Uterus (tissue), 4 donors: ENCODE results near the gene EHBP1L1. TPM values are rescaled to one million over a fixed set of nuclear protein-coding genes. Genes with fewer than 3 reads are reported as not detected.
A peak's percentile ranks its signal among the peaks of the same experiment; 100 is the strongest.

ENCODE experiments used
- DNase-seq, 2 donors: peaks; one replicate each; pipeline ENCODE4 v3.0.0-alpha.2; 2019 to 2020
- H3K27ac ChIP-seq, 2 donors: fragments of 200-600 bp; sonication (generic); 1 replicate in 1 of 2; 2 replicates in 1 of 2; pipeline ENCODE4 v1.5.1; 2016 to 2018
- H3K27me3 ChIP-seq, 2 donors: fragments of 200-600 bp; sonication (generic); one replicate each; pipeline ENCODE4 v1.5.1; 2018 to 2019; ENCODE audit warnings: control low read depth in 1 of 2
- H3K36me3 ChIP-seq, 2 donors: fragments of 200-600 bp; sonication (generic); one replicate each; pipeline ENCODE4 v1.5.1; 2019; ENCODE audit warnings: control low read depth in 1 of 2
- H3K4me1 ChIP-seq, 2 donors: fragments of 200-600 bp; sonication (generic); one replicate each; pipeline ENCODE4 v1.5.1; 2018 to 2019; ENCODE audit warnings: control low read depth in 1 of 2
- H3K4me3 ChIP-seq, 2 donors: fragments of 200-600 bp; sonication (generic); 1 replicate in 1 of 2; 2 replicates in 1 of 2; pipeline ENCODE4 v1.5.1; 2018 to 2019; ENCODE audit warnings: mild to moderate bottlenecking in 1 of 2
- H3K9me3 ChIP-seq, 2 donors: fragments of 200-600 bp; sonication (generic); one replicate each; pipeline ENCODE4 v1.5.1; 2019; ENCODE audit warnings: control low read depth in 1 of 2
- POLR2A ChIP-seq, 2 donors: fragments of 450-650 bp; IDR thresholded peaks; one replicate each; pipeline ENCODE4 v1.6.1; 2016; ENCODE audit warnings: antibody characterized with exemption in 2 of 2, mild to moderate bottlenecking in 1 of 2, moderate library complexity in 1 of 2
- intact Hi-C: fragments of 100-400 bp; cut with DNase I; formaldehyde crosslinking; loops from one replicate; pipeline ENCODE4 v1.15.1; 2023; ENCODE audit warnings: low total_unique reads
- total RNA-seq, 4 donors: library from RNA; depleted of rRNA in 3 of 4; stranded (reverse); fragments of >200 nt in 3 of 4; gene quantifications; one replicate each; pipeline versions ENCODE4 v1.1.0 to v1.2.4, GENCODE V29; 2014 to 2023
- TF ChIP-seq, protein P1 (sequence below), 4 experiments: fragments of 200-600 bp in 2 of 4; fragments of 450-650 bp in 2 of 4; sonication (generic) in 2 of 4; IDR thresholded peaks; one replicate each; pipeline ENCODE4 v1.5.1; 2016 to 2019; ENCODE audit warnings: antibody characterized with exemption in 4 of 4, mild to moderate bottlenecking in 2 of 4, moderate library complexity in 1 of 4
- donor health status: DM: yes; HTN: yes; CAD: no.

Gene EHBP1L1
- total RNA-seq, 4 donors from 2014 or later = 44.2 to 159 (median 69.5) TPM

GRCh38 chr11:65615950-65616574, 40.2 kb downstream of the EHBP1L1 start:
- TF ChIP-seq, protein P1, sequence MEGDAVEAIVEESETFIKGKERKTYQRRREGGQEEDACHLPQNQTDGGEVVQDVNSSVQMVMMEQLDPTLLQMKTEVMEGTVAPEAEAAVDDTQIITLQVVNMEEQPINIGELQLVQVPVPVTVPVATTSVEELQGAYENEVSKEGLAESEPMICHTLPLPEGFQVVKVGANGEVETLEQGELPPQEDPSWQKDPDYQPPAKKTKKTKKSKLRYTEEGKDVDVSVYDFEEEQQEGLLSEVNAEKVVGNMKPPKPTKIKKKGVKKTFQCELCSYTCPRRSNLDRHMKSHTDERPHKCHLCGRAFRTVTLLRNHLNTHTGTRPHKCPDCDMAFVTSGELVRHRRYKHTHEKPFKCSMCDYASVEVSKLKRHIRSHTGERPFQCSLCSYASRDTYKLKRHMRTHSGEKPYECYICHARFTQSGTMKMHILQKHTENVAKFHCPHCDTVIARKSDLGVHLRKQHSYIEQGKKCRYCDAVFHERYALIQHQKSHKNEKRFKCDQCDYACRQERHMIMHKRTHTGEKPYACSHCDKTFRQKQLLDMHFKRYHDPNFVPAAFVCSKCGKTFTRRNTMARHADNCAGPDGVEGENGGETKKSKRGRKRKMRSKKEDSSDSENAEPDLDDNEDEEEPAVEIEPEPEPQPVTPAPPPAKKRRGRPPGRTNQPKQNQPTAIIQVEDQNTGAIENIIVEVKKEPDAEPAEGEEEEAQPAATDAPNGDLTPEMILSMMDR (IDR thresholded peaks at IDR 0.05) = no peak
- TF ChIP-seq POLR2A (IDR thresholded peaks at IDR 0.05) = no peak
- Histone ChIP-seq H3K4me3 (peak overlapping the region; percentile 87 to 93), H3K4me1 (peaks cover 0 to 19% of the 10 kb centered on the region in 2 donors), H3K36me3 (no peaks in the 10 kb centered on the region), H3K27ac (peak overlapping the region; percentile 75 to 87), H3K27me3 (no peaks in the 10 kb centered on the region), H3K9me3 (no peaks in the 10 kb centered on the region)
- no peak for DNase-seq
- intact Hi-C loops = no loop called here

DNA sequence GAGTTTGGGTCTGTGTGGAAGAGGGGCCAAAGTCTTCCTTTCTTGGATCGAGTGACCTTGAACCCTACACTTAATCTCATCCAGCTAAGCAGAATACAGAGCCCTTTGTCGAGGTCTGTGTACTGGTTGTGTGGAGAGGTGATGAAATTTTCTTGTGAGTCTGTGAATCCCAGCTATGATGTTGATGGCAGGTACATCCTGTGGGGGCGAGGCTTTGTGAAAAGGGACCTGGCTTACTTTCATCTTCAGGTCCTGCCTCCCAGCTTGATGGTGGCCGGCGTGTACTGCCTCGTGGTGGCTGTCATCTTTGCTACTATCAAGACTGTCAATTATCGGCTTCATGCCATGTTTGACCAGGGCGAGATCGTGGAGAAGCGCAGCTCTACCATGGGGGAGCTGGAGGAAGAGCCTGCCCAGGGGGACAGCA, 40.7 kb downstream of the EHBP1L1 start:
- no peaks in the 10 kb centered on the region for H3K9me3 ChIP-seq
- intact Hi-C loops = no loop called here
- no peak for DNase-seq
- no peaks in the 10 kb centered on the region for H3K27me3 ChIP-seq
- peak overlapping the region in 1 of 2 donors; percentile 87 for H3K27ac ChIP-seq
- H3K4me3 ChIP-seq = peak overlapping the region; percentile 87 to 93
- H3K4me1 ChIP-seq = peaks cover 0 to 19% of the 10 kb centered on the region in 2 donors
- H3K36me3 ChIP-seq = no peaks in the 10 kb centered on the region
- TF ChIP-seq POLR2A (IDR thresholded peaks at IDR 0.05) = no peak
- TF ChIP-seq, protein P1 (IDR thresholded peaks at IDR 0.05) = no peak

GRCh38 chr11:65617136-65617850, 41.4 kb downstream of the EHBP1L1 start:
- Histone ChIP-seq H3K27ac (no peak overlapping the region), H3K4me3 (no peak overlapping the region)
- intact Hi-C loops = no loop called here

GRCh38 chr11:65617990-65618751, 42.3 kb downstream of the EHBP1L1 start:
- Histone ChIP-seq H3K27ac (no peak overlapping the region), H3K4me1 (peaks cover 0 to 12% of the 10 kb centered on the region in 2 donors), H3K36me3 (no peaks in the 10 kb centered on the region), H3K27me3 (no peaks in the 10 kb centered on the region), H3K9me3 (no peaks in the 10 kb centered on the region), H3K4me3 (no peak overlapping the region)
- no peak for DNase-seq
- intact Hi-C loops = no loop called here
- TF ChIP-seq, protein P1 (IDR thresholded peaks at IDR 0.05) = no peak
- TF ChIP-seq POLR2A (IDR thresholded peaks at IDR 0.05) = no peak

More at GRCh38 chr11:65617136-65617850, 41.4 kb downstream of the EHBP1L1 start:
- Histone ChIP-seq H3K4me1 (peaks cover 0 to 19% of the 10 kb centered on the region in 2 donors), H3K36me3 (no peaks in the 10 kb centered on the region), H3K27me3 (no peaks in the 10 kb centered on the region), H3K9me3 (no peaks in the 10 kb centered on the region)
- no peak for DNase-seq
- TF ChIP-seq POLR2A (IDR thresholded peaks at IDR 0.05) = no peak
- TF ChIP-seq, protein P1 (IDR thresholded peaks at IDR 0.05) = no peak
